Left cardiac atrium (tissue), 4 donors: ENCODE results near the gene SMYD2. TPM values are rescaled to one million over a fixed set of nuclear protein-coding genes. Genes with fewer than 3 reads are reported as not detected.

Experiments used
- ATAC-seq, 2 donors: fragments of 200-7000 bp; cut with Tn5 transposase; one replicate each; pipeline ENCODE4 v1.9.1; 2020; ENCODE audit warnings: mild to moderate bottlenecking in 2 of 2, moderate library complexity in 2 of 2
- DNase-seq: peaks from one replicate; pipeline ENCODE4 v3.0.0-alpha.2; 2020
- intact Hi-C, 2 donors: fragments of 100-400 bp; cut with DNase I; formaldehyde crosslinking; loops; one replicate each; pipeline versions ENCODE4 v1.14.1 to v1.15.1; 2022 to 2023
- total RNA-seq, 2 donors: library from RNA; stranded (reverse); fragmentation: NEBNext Ultra II Directional; extraction: Animal tissue kit (Norgen Biotek cat#: 25700); gene quantifications; one replicate each; pipeline ENCODE4 v1.2.1, GENCODE V29; 2021
- donor health status: DM: no; HTN: yes; CAD: no.
- donor health status: DM: no; HTN: yes; CAD: no; lungs with severe emphysema.
- donor health status: DM: yes; HTN: yes; CAD: no.
- donor health status: Dilated cardiomyopathy.

The SMYD2 gene
- total RNA-seq, 2 donors from 2014 or later, result 8.7 to 9.4 TPM

GRCh38 chr1:214292322-214292721, 11.4 kb downstream of the SMYD2 start:
- ATAC-seq (no peak), DNase-seq (no peak)
- intact Hi-C loops, result no loop called here

DNA sequence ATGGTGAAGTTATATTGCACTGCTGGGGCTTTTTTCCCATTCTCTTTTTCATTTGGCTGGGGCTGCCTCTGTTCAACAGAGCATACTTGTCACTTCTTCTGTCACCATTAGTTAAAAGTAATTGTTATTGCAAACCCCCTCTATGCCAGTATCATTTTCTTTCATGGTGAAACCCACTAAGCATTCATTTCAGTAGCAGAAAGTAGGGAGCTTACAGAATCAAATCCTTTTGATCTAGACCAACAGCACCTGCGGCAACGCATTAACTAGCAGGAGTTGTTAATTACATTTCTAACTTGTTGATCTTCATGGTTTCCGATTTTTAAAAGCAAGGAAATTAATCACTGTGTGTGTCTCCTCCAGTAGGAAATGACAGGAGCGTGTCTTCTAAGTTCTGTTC, 15.0 kb downstream of the SMYD2 start:
- no peak for DNase-seq
- no peak for ATAC-seq
- intact Hi-C loops, result no loop called here

- intact Hi-C loops, result no loop called here
Measured at GRCh38 chr1:214296860-214297745, 16.1 kb downstream of the SMYD2 start.

GRCh38 chr1:214300149-214300780, 19.3 kb downstream of the SMYD2 start:
- DNase-seq, result no peak
- intact Hi-C loops, result no loop called here
- no peak for ATAC-seq

More at GRCh38 chr1:214296860-214297745, 16.1 kb downstream of the SMYD2 start:
- DNase-seq (no peak), ATAC-seq (peak in 1 of 2 donors; percentile 65)

DNA sequence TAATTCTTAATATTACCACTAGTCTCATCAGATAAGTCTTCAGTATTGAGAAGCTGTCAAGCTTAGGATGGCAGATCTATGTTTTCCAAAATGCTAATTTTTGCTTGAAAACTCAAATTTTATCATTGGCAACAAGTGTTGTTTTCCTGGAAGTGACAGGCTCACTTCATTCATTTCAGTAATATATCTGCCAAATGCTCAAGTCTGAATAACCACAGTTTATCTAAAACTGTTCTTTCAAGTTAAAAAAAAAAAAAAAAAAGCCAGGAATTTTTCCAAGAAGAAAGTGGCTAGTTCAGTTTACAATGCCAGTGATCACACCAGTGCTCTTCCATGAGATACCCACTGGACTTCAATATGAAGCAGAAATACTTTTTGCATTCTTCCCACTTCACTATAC, 20.6 kb downstream of the SMYD2 start:
- DNase-seq (no peak), ATAC-seq (no peak)
- intact Hi-C loops, result no loop called here

DNA sequence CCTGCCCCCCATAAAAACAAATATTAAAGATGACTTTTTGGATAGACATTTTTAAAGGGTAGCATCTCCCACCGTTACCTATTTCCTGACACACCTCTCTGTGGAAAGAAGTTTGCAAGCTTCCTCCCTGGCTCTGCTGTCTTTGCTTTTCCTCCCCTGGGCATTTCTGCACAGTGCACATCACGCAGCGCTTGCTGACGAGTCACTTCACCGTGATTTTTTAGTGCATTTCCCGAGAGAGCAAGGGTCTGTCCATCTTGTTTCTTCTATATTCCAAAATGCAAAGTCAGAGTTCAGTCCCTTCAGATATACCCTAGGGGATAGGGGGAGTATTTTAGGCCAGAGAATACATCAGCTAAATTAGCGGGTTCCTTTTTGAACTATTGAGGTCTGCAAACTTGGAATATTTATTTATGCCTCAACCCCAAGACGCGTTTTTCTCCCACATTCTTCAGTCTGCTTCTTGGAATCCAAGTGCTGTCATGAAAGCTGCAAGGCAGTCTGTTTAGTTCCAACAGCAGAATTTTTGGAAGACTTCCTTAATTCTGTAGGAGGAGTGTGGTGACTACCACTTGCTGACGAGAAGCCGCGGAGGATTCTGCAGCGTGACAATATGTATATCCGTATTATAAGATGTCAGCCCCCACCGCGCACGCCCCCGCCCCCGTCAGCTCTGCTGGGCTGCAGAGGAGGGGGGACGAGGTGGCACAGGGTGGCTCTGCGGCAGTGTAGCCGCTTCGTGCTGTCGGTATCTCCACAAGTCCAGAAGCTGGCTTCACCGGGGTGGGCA, 22.4 kb downstream of the SMYD2 start:
- no peak for DNase-seq
- intact Hi-C loops, result no loop called here
- ATAC-seq, result peak in 1 of 2 donors; percentile 38

DNA sequence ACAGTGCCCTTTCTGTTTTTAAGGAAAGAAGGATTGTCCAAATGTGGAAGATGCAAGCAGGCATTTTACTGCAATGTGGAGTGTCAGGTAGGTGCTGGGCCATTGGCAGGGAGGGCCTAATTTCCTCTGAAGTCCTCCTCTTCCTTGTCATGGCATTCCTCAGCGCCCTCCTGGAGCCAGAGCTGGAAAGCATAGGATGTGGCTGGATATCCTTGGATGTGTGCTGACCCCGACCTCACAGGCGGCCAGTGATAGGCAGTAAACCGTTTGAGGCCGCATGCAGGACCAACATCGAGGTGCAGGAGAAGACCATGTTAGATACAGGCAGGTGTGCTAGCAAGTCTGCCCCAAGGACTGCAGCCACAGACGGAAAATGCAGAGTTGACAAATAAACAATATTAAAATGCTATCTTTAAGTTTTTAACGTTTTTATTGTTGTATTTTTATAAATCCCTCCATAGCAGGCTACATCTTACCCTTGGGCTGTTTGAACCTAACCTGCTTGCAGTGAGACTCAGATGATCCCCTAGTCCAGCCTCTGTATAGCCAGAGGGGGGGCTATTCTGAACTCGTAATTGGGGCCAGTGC, 24.3 kb downstream of the SMYD2 start:
- intact Hi-C loops, result no loop called here
- ATAC-seq, result no peak
- no peak for DNase-seq

GRCh38 chr1:214306269-214306668, 25.3 kb downstream of the SMYD2 start:
- intact Hi-C loops, result no loop called here
- ATAC-seq (no peak), DNase-seq (no peak)

GRCh38 chr1:214310010-214310409, 29.1 kb downstream of the SMYD2 start:
- DNase-seq (no peak), ATAC-seq (peak in 1 of 2 donors; percentile 45)
- intact Hi-C loops, result no loop called here

DNA sequence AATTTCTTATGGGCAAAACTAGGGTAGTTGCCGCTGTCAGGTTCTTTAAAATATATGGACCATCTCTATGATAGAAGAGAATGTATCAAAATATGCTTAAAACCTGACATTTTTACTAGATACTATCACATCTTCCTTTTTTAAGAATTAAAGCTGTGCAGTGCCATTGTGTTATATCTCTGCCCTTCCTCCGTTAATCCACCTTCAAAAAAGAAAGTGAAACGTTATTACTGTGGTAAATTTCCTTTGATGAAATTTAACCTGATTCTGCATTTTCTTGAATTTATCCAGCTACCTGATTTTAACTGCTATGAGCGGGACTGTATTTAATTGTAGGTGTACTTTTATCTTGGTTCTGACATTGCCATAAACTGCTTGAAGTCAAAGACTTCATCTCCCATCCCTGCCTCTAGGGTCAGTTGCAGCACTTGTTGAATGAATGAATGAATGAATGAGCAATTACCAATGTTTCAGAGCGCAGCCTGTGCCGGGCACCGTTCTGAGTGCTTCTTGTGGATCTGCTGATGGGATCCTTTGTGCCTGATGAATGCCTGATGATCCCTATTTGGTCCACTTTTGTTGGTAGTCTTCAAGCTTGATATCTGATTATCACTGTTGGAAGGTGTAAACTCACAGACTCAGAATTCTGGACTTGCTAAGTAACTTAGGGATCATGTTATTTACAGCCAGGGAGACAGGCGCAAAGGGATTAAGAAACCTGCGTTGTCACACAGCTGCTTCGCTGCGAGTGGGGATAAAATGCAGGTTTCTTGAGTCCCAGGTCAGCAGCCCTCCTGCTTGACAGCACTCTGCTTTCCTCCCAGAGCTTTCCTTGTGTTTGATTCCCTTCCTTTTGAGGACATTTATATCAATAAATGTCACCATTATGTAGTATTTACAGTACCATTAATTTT, 30.1 kb downstream of the SMYD2 start:
- ATAC-seq (no peak), DNase-seq (no peak)
- intact Hi-C loops, result no loop called here

DNA sequence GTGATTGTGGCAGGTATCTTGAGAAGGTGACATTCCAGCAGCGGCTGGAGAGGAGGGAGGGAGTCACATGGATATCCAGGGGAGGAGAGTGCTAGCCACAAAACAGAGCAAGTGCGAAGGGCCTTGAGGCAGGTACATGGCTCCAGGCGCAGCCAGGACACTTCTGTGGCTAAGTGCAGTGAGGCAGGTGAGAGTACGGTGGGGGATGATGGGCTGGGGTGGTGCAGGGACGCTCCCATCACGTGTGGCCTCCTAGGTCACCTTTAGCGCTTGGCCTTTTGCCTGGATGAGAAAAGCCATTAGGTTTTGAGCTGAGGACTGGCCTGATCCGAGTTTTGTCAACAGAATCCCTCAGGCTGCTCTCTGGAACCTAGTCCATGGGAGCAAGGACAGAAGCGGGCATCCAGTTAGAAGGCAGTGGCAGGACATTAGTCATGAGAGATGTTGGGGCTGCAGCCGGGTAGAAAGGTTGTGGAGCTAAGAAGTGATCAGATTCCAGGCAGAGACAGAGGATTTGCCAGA, 31.6 kb downstream of the SMYD2 start:
- intact Hi-C loops, result no loop called here
- DNase-seq (no peak), ATAC-seq (no peak)

- ATAC-seq, result no peak
- intact Hi-C loops, result no loop called here
Measured at GRCh38 chr1:214314178-214314843, 33.4 kb downstream of the SMYD2 start.

DNA sequence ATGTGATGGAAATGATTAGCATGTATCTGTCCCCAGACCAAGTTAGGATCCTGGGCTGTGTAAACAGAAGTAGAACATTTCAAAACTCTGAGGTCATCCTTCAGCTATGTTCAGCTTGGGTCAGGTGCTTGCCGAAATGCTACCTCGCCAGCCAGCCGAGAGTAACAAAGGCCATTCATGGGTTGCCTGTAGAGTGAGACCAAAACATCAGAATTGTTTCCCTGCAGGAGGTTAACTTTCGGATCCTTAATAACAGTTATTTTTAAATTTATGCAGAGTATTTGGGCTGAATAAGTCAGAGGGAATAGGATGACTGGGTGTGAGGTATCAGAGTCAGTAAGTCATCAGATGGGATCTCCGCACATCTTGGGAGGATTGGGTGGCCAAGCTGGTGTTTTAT, 35.6 kb downstream of the SMYD2 start:
- ATAC-seq (no peak), DNase-seq (no peak)
- intact Hi-C loops, result no loop called here

More at GRCh38 chr1:214314178-214314843, 33.4 kb downstream of the SMYD2 start:
- DNase-seq, result no peak

- ATAC-seq (no peak), DNase-seq (no peak)
- intact Hi-C loops, result no loop called here
Measured at GRCh38 chr1:214317300-214317699, 36.3 kb downstream of the SMYD2 start.

DNA sequence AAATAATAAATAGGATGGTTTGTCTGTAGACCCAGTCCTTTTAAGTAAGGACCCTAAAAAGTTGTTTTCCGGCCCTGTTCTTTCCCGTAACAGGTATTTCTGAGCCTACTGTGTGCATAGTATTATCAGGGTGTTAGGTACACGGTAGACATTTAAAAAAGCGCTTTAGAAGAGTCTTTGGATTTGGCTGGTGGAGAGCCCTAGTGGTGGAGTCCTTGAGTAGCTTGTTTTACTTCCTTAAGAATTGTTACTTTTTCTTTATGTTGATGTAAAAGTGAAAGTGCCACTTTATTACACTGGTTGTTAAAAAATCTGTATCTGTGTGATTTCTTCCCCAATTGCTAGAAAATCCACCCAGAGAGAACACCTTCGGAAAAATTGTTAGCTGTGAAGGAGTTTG, 36.8 kb downstream of the SMYD2 start:
- DNase-seq (no peak), ATAC-seq (no peak)
- intact Hi-C loops, result no loop called here

- intact Hi-C loops, result no loop called here
- no peak for DNase-seq
- ATAC-seq, result peak; percentile 27 to 34
Measured at GRCh38 chr1:214318356-214318755, 37.4 kb downstream of the SMYD2 start.

- intact Hi-C loops, result no loop called here
- ATAC-seq (no peak), DNase-seq (no peak)
Measured at GRCh38 chr1:214318956-214319736, 38.2 kb downstream of the SMYD2 start.
